HG03575 (cell line): Measurements from ENCODE around the gene EXOC2.
"Not testable (repeated sequence)": the region's sequence is repeated elsewhere in the genome, so short reads cannot be mapped to it uniquely, and the experiment has no call there.

Experiments used
- ATAC-seq: cut with Tn5 transposase; IDR thresholded peaks from one replicate; pipeline ENCODE4 v1.9.1; 2021; ENCODE audit not compliant: unreplicated experiment, insufficient number of reproducible peaks, low FRiP score; ENCODE audit errors: extremely low read depth

The EXOC2 gene

GRCh38 chr6:561335-561734 lies 131.6 kb downstream of the EXOC2 start:
- not testable (repeated sequence) for ATAC-seq

- no peak for ATAC-seq
Measured at GRCh38 chr6:558959-559358, 134.0 kb downstream of the EXOC2 start.

GRCh38 chr6:558089-558488 lies 134.8 kb downstream of the EXOC2 start:
- no peak for ATAC-seq

GRCh38 chr6:551829-552350 lies 141.0 kb downstream of the EXOC2 start:
- no peak for ATAC-seq

- no peak for ATAC-seq
Measured at GRCh38 chr6:551405-551804, 141.5 kb downstream of the EXOC2 start.

- no peak for ATAC-seq
Measured at GRCh38 chr6:549906-550305, 143.0 kb downstream of the EXOC2 start.

- ATAC-seq = no peak
Measured at GRCh38 chr6:548517-548916, 144.4 kb downstream of the EXOC2 start.

GRCh38 chr6:548091-548490 lies 144.8 kb downstream of the EXOC2 start:
- ATAC-seq = no peak

- ATAC-seq = no peak
Measured at GRCh38 chr6:540490-540889, 152.4 kb downstream of the EXOC2 start.

- ATAC-seq = no peak
Measured at GRCh38 chr6:537114-537513, 155.8 kb downstream of the EXOC2 start.

- ATAC-seq = no peak
Measured at GRCh38 chr6:530425-530824, 162.5 kb downstream of the EXOC2 start.

GRCh38 chr6:528989-529388 lies 163.9 kb downstream of the EXOC2 start:
- ATAC-seq = no peak

- ATAC-seq = no peak
Measured at GRCh38 chr6:527989-528673, 164.8 kb downstream of the EXOC2 start.

- ATAC-seq = no peak
Measured at GRCh38 chr6:524803-525202, 168.1 kb downstream of the EXOC2 start.

GRCh38 chr6:520820-521219 lies 172.1 kb downstream of the EXOC2 start:
- no peak for ATAC-seq

- ATAC-seq = no peak
Measured at GRCh38 chr6:518218-518617, 174.7 kb downstream of the EXOC2 start.

GRCh38 chr6:516213-516612 lies 176.7 kb downstream of the EXOC2 start:
- no peak for ATAC-seq

GRCh38 chr6:515267-515666 lies 177.7 kb downstream of the EXOC2 start:
- no peak for ATAC-seq

GRCh38 chr6:514396-514978 lies 178.5 kb downstream of the EXOC2 start:
- no peak for ATAC-seq

- no peak for ATAC-seq
Measured at GRCh38 chr6:513961-514360, 179.0 kb downstream of the EXOC2 start.

- no peak for ATAC-seq
Measured at GRCh38 chr6:513058-513457, 179.9 kb downstream of the EXOC2 start.
